H1 (cell line): ENCODE data around the gene NUB1. TPM values are rescaled to one million over a fixed set of nuclear protein-coding genes. Genes with fewer than 3 reads are reported as not detected.

Experiments
- CTCF ChIA-PET: fragments of 300-600 bp; sonication (Branson Sonifier 250); formaldehyde crosslinking; loops from one replicate; lab custom pipeline; 2021; ENCODE audit not compliant: partially characterized antibody; lab: Charles Lee
- POLR2A ChIA-PET: fragments of 300-600 bp; sonication (Branson Sonifier 250); formaldehyde crosslinking; loops from one replicate; lab custom pipeline; 2021; ENCODE audit warnings: inconsistent platforms; ENCODE audit not compliant: partially characterized antibody; lab: Charles Lee
- DNase-seq, 2 experiments: peaks; one replicate each; pipeline versions ENCODE4 v3.0.0 to v3.0.0-alpha.2; 2010 to 2022; ENCODE audit warnings: low spot score in 2 of 2, low read depth in 1 of 2, mixed read lengths in 1 of 2
- FAIRE-seq: peaks from 2 replicates; lab custom pipeline; 2011; peaks lifted over from hg19 to GRCh38; lab: Jason Lieb, UNC
- H2AFZ ChIP-seq: 2 replicates; pipeline ENCODE4 v1.8.1; 2012; ENCODE audit warnings: low read length, inconsistent platforms
- H2AK5ac ChIP-seq: 2 replicates; pipeline ENCODE4 v1.6.1; 2013; ENCODE audit warnings: low read depth, low read length
- H2BK120ac ChIP-seq: replicated peaks from 2 replicates; pipeline ENCODE3; 2013; ENCODE audit warnings: low read depth, low read length, inconsistent platforms
- H2BK12ac ChIP-seq: 2 replicates; pipeline ENCODE4 v1.6.1; 2013; ENCODE audit warnings: low read depth, low read length
- H2BK15ac ChIP-seq: 2 replicates; pipeline ENCODE4 v1.6.1; 2013; ENCODE audit warnings: low read length
- H2BK20ac ChIP-seq: 2 replicates; pipeline ENCODE4 v1.6.1; 2013; ENCODE audit warnings: low read length
- H2BK5ac ChIP-seq: 2 replicates; pipeline ENCODE4 v1.6.1; 2013; ENCODE audit warnings: low read depth, low read length
- H3K14ac ChIP-seq: 2 replicates; pipeline ENCODE4 v1.6.1; 2013; ENCODE audit warnings: inconsistent platforms; ENCODE audit not compliant: insufficient read length
- H3K18ac ChIP-seq: 2 replicates; pipeline ENCODE4 v1.6.1; 2013; ENCODE audit warnings: low read length; ENCODE audit errors: extremely low read depth
- H3K23ac ChIP-seq: 2 replicates; pipeline ENCODE4 v1.6.1; 2013; ENCODE audit warnings: inconsistent platforms; ENCODE audit not compliant: insufficient read length
- H3K23me2 ChIP-seq: 2 replicates; pipeline ENCODE4 v1.6.1; 2013; ENCODE audit warnings: low read depth, low read length
- H3K27ac ChIP-seq: 2 replicates; pipeline ENCODE4 v1.6.1; 2011; ENCODE audit warnings: low read depth, low read length, inconsistent platforms
- H3K27me3 ChIP-seq, 4 experiments: replicated peaks in 1 of 4; 1 replicate in 1 of 4; 2 replicates in 3 of 4; pipeline versions ENCODE4 v1.6.1 to v1.8.1; 2011 to 2013; ENCODE audit warnings: low read length in 3 of 4, mild to moderate bottlenecking in 3 of 4, inconsistent platforms in 2 of 4, mixed read lengths in 2 of 4, moderate library complexity in 1 of 4; ENCODE audit not compliant: control insufficient read depth in 3 of 4, insufficient read depth in 3 of 4; ENCODE audit errors: extremely low read depth in 1 of 4
- H3K36me3 ChIP-seq, 4 experiments: 2 replicates each; pipeline versions ENCODE4 v1.6.1 to v1.8.1; 2011 to 2013; ENCODE audit warnings: mild to moderate bottlenecking in 4 of 4, low read length in 3 of 4, moderate library complexity in 2 of 4, control low read depth in 1 of 4, inconsistent platforms in 1 of 4; ENCODE audit not compliant: insufficient read depth in 4 of 4, control insufficient read depth in 2 of 4
- H3K4ac ChIP-seq: replicated peaks from 2 replicates; pipeline ENCODE3; 2013; ENCODE audit warnings: low read length, low read depth, mixed read lengths, inconsistent platforms; ENCODE audit not compliant: insufficient read length
- H3K4me1 ChIP-seq, 4 experiments: replicated peaks in 1 of 4; 1 replicate in 1 of 4; 2 replicates in 3 of 4; pipeline versions ENCODE4 v1.6.1 to v1.8.1; 2011 to 2013; ENCODE audit warnings: low read length in 3 of 4, inconsistent platforms in 2 of 4, mixed read lengths in 1 of 4; ENCODE audit not compliant: insufficient read depth in 4 of 4, control insufficient read depth in 3 of 4
- H3K4me2 ChIP-seq, 2 experiments: 2 replicates each; pipeline versions ENCODE4 v1.6.1 to v1.8.1; 2011 to 2013; ENCODE audit warnings: low read depth in 2 of 2, low read length in 2 of 2, control low read depth in 1 of 2, inconsistent platforms in 1 of 2, mild to moderate bottlenecking in 1 of 2; ENCODE audit not compliant: insufficient read depth in 1 of 2
- H3K4me3 ChIP-seq, 4 experiments: fragments of 200-600, 300-600 bp in 1 of 4; sonication (generic), shearing (Covaris generic), sonication (Bioruptor Twin) in 1 of 4; 2 replicates each; pipeline versions ENCODE4 v1.5.1 to v1.8.1; 2011 to 2016; ENCODE audit warnings: low read length in 4 of 4, low read depth in 3 of 4, control low read depth in 2 of 4, inconsistent platforms in 2 of 4, mild to moderate bottlenecking in 2 of 4, mixed read lengths in 1 of 4, moderate library complexity in 1 of 4; ENCODE audit not compliant: insufficient read depth in 2 of 4; ENCODE audit errors: extremely low read depth in 1 of 4
- H3K56ac ChIP-seq: replicated peaks from 2 replicates; pipeline ENCODE3; 2013; ENCODE audit warnings: low read depth, mild to moderate bottlenecking, mixed read lengths, low read length, inconsistent platforms; ENCODE audit not compliant: insufficient read length
- H3K79me1 ChIP-seq: 2 replicates; pipeline ENCODE4 v1.6.1; 2013; ENCODE audit warnings: low read depth, low read length, control low read depth
- H3K79me2 ChIP-seq, 2 experiments: 2 replicates each; pipeline versions ENCODE4 v1.6.1 to v1.8.1; 2012 to 2013; ENCODE audit warnings: low read length in 2 of 2, mild to moderate bottlenecking in 2 of 2, inconsistent platforms in 1 of 2; ENCODE audit not compliant: insufficient read depth in 2 of 2, control insufficient read depth in 1 of 2
- H3K9ac ChIP-seq, 4 experiments: replicated peaks in 1 of 4; 1 replicate in 1 of 4; 2 replicates in 3 of 4; pipeline versions ENCODE4 v1.6.1 to v1.8.1; 2011 to 2013; ENCODE audit warnings: low read depth in 3 of 4, low read length in 3 of 4, control low read depth in 2 of 4, mild to moderate bottlenecking in 2 of 4, moderate library complexity in 2 of 4, inconsistent platforms in 1 of 4; ENCODE audit errors: extremely low read depth in 1 of 4
- H3K9me3 ChIP-seq, 2 experiments: 2 replicates each; pipeline versions ENCODE4 v1.6.1 to v1.8.1; 2012 to 2013; ENCODE audit warnings: mild to moderate bottlenecking in 2 of 2, moderate library complexity in 2 of 2, control low read depth in 1 of 2, inconsistent platforms in 1 of 2, low read depth in 1 of 2, low read length in 1 of 2, mixed read lengths in 1 of 2; ENCODE audit not compliant: insufficient read depth in 2 of 2
- H4K20me1 ChIP-seq, 2 experiments: replicated peaks in 1 of 2; 2 replicates each; pipeline versions ENCODE3 to v1.8.1; 2011 to 2013; ENCODE audit warnings: inconsistent platforms in 2 of 2, low read length in 2 of 2, mild to moderate bottlenecking in 1 of 2; ENCODE audit not compliant: insufficient read depth in 2 of 2, control insufficient read depth in 1 of 2
- H4K5ac ChIP-seq: 2 replicates; pipeline ENCODE4 v1.6.1; 2013; ENCODE audit warnings: low read length, low read depth, mixed read lengths, inconsistent platforms; ENCODE audit not compliant: insufficient read length
- H4K8ac ChIP-seq: 2 replicates; pipeline ENCODE4 v1.8.0; 2013; ENCODE audit warnings: mild to moderate bottlenecking, moderate library complexity, low read length, inconsistent platforms; ENCODE audit not compliant: insufficient read depth; ENCODE audit errors: extremely low read depth
- H4K91ac ChIP-seq: replicated peaks from 2 replicates; pipeline ENCODE3; 2013; ENCODE audit warnings: low read length, mixed read lengths, inconsistent platforms; ENCODE audit not compliant: insufficient read length
- BACH1 ChIP-seq: IDR thresholded peaks from 2 replicates; pipeline ENCODE4 v1.6.1; 2012; ENCODE audit warnings: low read length, improper control_type of control experiment
- CREB1 ChIP-seq: IDR thresholded peaks from 2 replicates; pipeline ENCODE4 v1.6.1; 2012; ENCODE audit warnings: inconsistent platforms
- HDAC2 ChIP-seq, 2 experiments: fragments of 300-600 bp in 1 of 2; sonication (generic) in 1 of 2; IDR thresholded peaks; 2 replicates each; pipeline ENCODE4 v1.6.1; 2011 to 2012; ENCODE audit warnings: low read depth in 2 of 2, low read length in 2 of 2, mild to moderate bottlenecking in 2 of 2, moderate library complexity in 2 of 2, borderline replicate concordance in 1 of 2, inconsistent platforms in 1 of 2
- KDM1A ChIP-seq: fragments of 200-600, 300-600 bp; sonication (generic); IDR thresholded peaks from 2 replicates; pipeline ENCODE4 v1.7.1; 2016; ENCODE audit warnings: mild to moderate bottlenecking, low read length, borderline replicate concordance
- RXRA ChIP-seq: IDR thresholded peaks from 2 replicates; pipeline ENCODE4 v1.6.1; 2011; ENCODE audit warnings: low read depth, mild to moderate bottlenecking, low read length, moderate library complexity; ENCODE audit not compliant: insufficient read depth
- SP2 ChIP-seq: IDR thresholded peaks from 2 replicates; pipeline ENCODE4 v1.6.1; 2012; ENCODE audit warnings: mild to moderate bottlenecking, low read length, inconsistent platforms
- SUZ12 ChIP-seq: fragments of 200-600 bp; sonication (generic); IDR thresholded peaks from 2 replicates; pipeline ENCODE4 v1.6.1; 2012; ENCODE audit warnings: mild to moderate bottlenecking, inconsistent platforms, low read length, moderate library complexity, mixed read lengths
- TAF7 ChIP-seq: optimal IDR thresholded peaks from 2 replicates; pipeline ENCODE3; 2011; ENCODE audit warnings: low read depth, mild to moderate bottlenecking, inconsistent platforms, low read length, moderate library complexity, borderline replicate concordance
- WGBS, 2 experiments: shearing (Covaris generic) in 1 of 2; methylation state at CpG; one replicate each; pipeline versions ENCODE4 v1.1.6 to v1.1.7; 2013 to 2015; ENCODE audit warnings: low lambda C conversion rate in 2 of 2, mixed read lengths in 2 of 2, inconsistent platforms in 1 of 2, low coverage in 1 of 2, missing lambda C conversion rate in 1 of 2; ENCODE audit not compliant: insufficient replicate concordance in 2 of 2, insufficient coverage in 1 of 2, insufficient read length in 1 of 2; ENCODE audit errors: extremely low coverage in 1 of 2, missing lambda C conversion rate in 1 of 2; 5-methylcytosine and 5-hydroxymethylcytosine counted together
- polyA plus RNA-seq, 7 experiments: library from polyadenylated mRNA; depleted of rRNA in 3 of 7; stranded (reverse) in 5 of 7; unstranded in 2 of 7; fragments of >200 nt in 5 of 7; fragments of 200-250 nt in 2 of 7; gene quantifications; 1 replicate in 5 of 7; 2 replicates in 1 of 7; 4 replicates in 1 of 7; pipeline versions ENCODE4 v1.2.1 to v1.2.3, GENCODE V29; 2011 to 2013; ENCODE audit warnings: missing spikeins in 2 of 7, mixed read lengths in 2 of 7
- total RNA-seq: library from RNA; stranded (reverse); fragmentation: NEBNext Ultra II Directional; extraction: Animal tissue kit (Norgen Biotek cat#: 25700); gene quantifications from 2 replicates; pipeline ENCODE4 v1.2.1, GENCODE V29; 2021
- TF ChIP-seq, protein P1 (sequence below): IDR thresholded peaks from 2 replicates; pipeline ENCODE4 v1.6.1; 2011; ENCODE audit warnings: low read length, improper control_type of control experiment
- TF ChIP-seq, protein P2 (sequence below): IDR thresholded peaks from 2 replicates; pipeline ENCODE4 v1.6.1; 2011; ENCODE audit warnings: low read depth, mild to moderate bottlenecking, low read length; ENCODE audit not compliant: insufficient read depth

NUB1 gene
- total and polyA plus RNA-seq, 2 of the 8 experiments (the other 6 are each of a cell fraction or from before 2014, with no cell fraction given): 22.1 to 43.5 TPM

DNA sequence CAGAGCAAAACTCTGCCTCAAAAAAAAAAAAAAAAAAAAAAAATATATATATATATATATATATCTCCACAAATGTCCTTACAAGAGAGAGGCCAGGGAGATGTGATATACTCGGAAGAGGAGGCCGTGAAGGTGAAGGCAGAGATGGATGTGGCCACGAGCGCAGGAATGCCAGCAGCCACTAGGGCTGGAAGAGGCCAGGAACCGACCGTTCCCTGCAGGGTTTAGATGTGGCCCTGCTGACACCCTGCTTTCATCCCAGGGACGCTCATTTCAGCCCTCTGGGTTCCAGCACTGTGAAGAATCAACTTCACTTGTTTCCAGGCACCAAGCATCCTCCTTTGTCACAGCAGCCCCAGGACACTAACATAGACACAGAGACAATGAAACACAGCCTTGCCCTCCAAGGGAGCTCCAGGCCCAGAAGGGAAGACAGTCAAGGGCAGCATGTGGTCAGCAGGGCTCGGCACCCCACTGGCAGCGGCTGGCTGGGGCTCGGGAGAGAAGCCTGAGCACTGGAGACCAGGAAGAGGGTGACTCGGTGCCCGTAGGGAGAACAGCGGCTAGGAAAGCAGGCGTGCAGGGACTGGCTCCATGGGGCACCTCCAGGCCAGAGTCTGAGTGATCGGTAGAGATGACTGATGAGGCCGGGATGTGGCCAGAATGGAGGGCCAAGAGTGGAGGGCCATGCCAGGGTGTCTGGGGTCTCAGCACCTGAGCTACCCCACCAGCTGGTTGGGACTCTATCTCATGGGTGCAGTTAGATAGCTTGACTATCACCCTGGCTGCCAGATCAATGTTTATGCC lies 60.6 kb downstream of the NUB1 start:
- CTCF ChIA-PET: interaction anchor here (0.6 to 2.2 kb wide), 3 partner anchors 10 to 46 kb away, joined by 3 to 6 read pairs (median 5); no protein-coding TSS in a partner anchor
- no peak overlapping the region for H3K14ac ChIP-seq
- H3K18ac ChIP-seq: no peak overlapping the region
- no peak overlapping the region for H3K4ac ChIP-seq
- H3K36me3 ChIP-seq: peaks cover 0 to 7% (median 1%) of the 10 kb centered on the region in 4 experiments; a peak in 3 of 8 replicates
- H4K8ac ChIP-seq: peak overlapping the region; percentile 31
- H2AFZ ChIP-seq: no peak overlapping the region
- H2BK120ac ChIP-seq: no peak overlapping the region
- H3K9me3 ChIP-seq: no peaks in the 10 kb centered on the region
- no peak overlapping the region for H4K91ac ChIP-seq
- WGBS, 2 experiments: 92% methylated on average over 16 of the region's 16 CpGs; no CpG with 5 or more reads in 1 of the 2 experiments
- H3K79me2 ChIP-seq: no peaks in the 10 kb centered on the region
- H2AK5ac ChIP-seq: no peak overlapping the region
- no peak overlapping the region for H3K4me3 ChIP-seq
- no peak overlapping the region; the same call in 1 of the 2 replicates for H2BK12ac ChIP-seq
- peaks cover 0 to 14% (median 9%) of the 10 kb centered on the region in 4 experiments; a peak in 6 of 7 replicates for H3K4me1 ChIP-seq
- peaks cover 7% of the 10 kb centered on the region; the same call in 1 of the 2 replicates for H3K23me2 ChIP-seq
- H2BK5ac ChIP-seq: no peak overlapping the region
- no peak overlapping the region for H2BK20ac ChIP-seq
- POLR2A ChIA-PET: no interaction called here
- H4K20me1 ChIP-seq: peaks cover 0 to 5% of the 10 kb centered on the region in 2 experiments
- H3K27me3 ChIP-seq: no peaks in the 10 kb centered on the region
- H2BK15ac ChIP-seq: no peak overlapping the region
- no peak overlapping the region for H4K5ac ChIP-seq
- no peak overlapping the region for H3K4me2 ChIP-seq
- FAIRE-seq (no peak), DNase-seq (no peak)
- no peak overlapping the region for H3K27ac ChIP-seq
- H3K23ac ChIP-seq: no peak overlapping the region
- H3K9ac ChIP-seq: no peak overlapping the region
- no peak overlapping the region for H3K56ac ChIP-seq
- no peaks in the 10 kb centered on the region; the same call in 1 of the 2 replicates for H3K79me1 ChIP-seq
- TF ChIP-seq TAF7: no peak
- TF ChIP-seq SUZ12: no peak
- TF ChIP-seq, protein P1, sequence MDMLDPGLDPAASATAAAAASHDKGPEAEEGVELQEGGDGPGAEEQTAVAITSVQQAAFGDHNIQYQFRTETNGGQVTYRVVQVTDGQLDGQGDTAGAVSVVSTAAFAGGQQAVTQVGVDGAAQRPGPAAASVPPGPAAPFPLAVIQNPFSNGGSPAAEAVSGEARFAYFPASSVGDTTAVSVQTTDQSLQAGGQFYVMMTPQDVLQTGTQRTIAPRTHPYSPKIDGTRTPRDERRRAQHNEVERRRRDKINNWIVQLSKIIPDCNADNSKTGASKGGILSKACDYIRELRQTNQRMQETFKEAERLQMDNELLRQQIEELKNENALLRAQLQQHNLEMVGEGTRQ: no peak
- TF ChIP-seq BACH1: no peak
- no peak for TF ChIP-seq KDM1A
- TF ChIP-seq HDAC2 (IDR thresholded peaks at IDR 0.05; ENCODE audit: borderline replicate concordance in 1 of 2, low read depth in 2 of 2, low read length in 2 of 2): no peak
- no peak for TF ChIP-seq CREB1
- TF ChIP-seq, protein P2, sequence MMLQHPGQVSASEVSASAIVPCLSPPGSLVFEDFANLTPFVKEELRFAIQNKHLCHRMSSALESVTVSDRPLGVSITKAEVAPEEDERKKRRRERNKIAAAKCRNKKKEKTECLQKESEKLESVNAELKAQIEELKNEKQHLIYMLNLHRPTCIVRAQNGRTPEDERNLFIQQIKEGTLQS: no peak
- no peak for TF ChIP-seq SP2
- no peak for TF ChIP-seq RXRA
